Naive thymus-derived CD4-positive, alpha-beta T cell (primary cell): ENCODE data around the gene DAPK1. TPM values are rescaled to one million over a fixed set of nuclear protein-coding genes. Genes with fewer than 3 reads are reported as not detected.

ENCODE experiments used
- ATAC-seq: fragments of 150-1000 bp; cut with Tn5 transposase; 2 replicates; pipeline ENCODE4 v1.10.0; 2021; ENCODE audit warnings: mild to moderate bottlenecking, moderate library complexity
- CTCF ChIA-PET: fragments of 350-600 bp; sonication (Branson Sonifier 250); formaldehyde crosslinking; loops from one replicate; lab custom pipeline; 2021; ENCODE audit warnings: antibody characterized with exemption; lab: Charles Lee
- POLR2A ChIA-PET: fragments of 350-600 bp; sonication (Branson Sonifier 250); formaldehyde crosslinking; loops from one replicate; lab custom pipeline; 2021; ENCODE audit warnings: antibody characterized with exemption, inconsistent platforms; lab: Charles Lee
- DNase-seq, 9 donors: peaks; one replicate each; pipeline versions ENCODE4 v3.0.0 to v3.0.0-alpha.2; 2020 to 2022; ENCODE audit warnings: mixed read lengths in 1 of 9
- H3K27ac ChIP-seq: one replicate; pipeline ENCODE4 v1.7.0; 2013; ENCODE audit warnings: mild to moderate bottlenecking, low read depth, low read length, moderate library complexity
- H3K27me3 ChIP-seq, 2 donors: one replicate each; pipeline ENCODE4 v1.7.0; 2013; ENCODE audit warnings: low read length in 2 of 2, mild to moderate bottlenecking in 2 of 2, moderate library complexity in 2 of 2; ENCODE audit not compliant: control insufficient read depth in 2 of 2, insufficient read depth in 2 of 2
- H3K36me3 ChIP-seq, 3 experiments: 1 replicate in 2 of 3; 2 replicates in 1 of 3; pipeline ENCODE4 v1.7.0; 2013; ENCODE audit warnings: low read length in 3 of 3, mild to moderate bottlenecking in 3 of 3, moderate library complexity in 1 of 3; ENCODE audit not compliant: insufficient read depth in 3 of 3, control insufficient read depth in 2 of 3
- H3K4me1 ChIP-seq, 2 donors: one replicate each; pipeline ENCODE4 v1.7.0; 2013; ENCODE audit warnings: low read length in 2 of 2, mild to moderate bottlenecking in 2 of 2, moderate library complexity in 1 of 2; ENCODE audit not compliant: control insufficient read depth in 2 of 2, insufficient read depth in 2 of 2
- H3K4me3 ChIP-seq: 2 replicates; pipeline ENCODE4 v1.7.0; 2013; ENCODE audit warnings: mild to moderate bottlenecking, low read length
- H3K9me3 ChIP-seq, 3 experiments: 1 replicate in 2 of 3; 2 replicates in 1 of 3; pipeline ENCODE4 v1.7.0; 2013; ENCODE audit warnings: low read length in 3 of 3; ENCODE audit not compliant: control insufficient read depth in 2 of 3
- H3K27ac Mint-ChIP-seq, 9 donors: one replicate each; pipeline ENCODE4 v1.8.0; 2020 to 2022; ENCODE audit warnings: mixed read lengths in 9 of 9, mild to moderate bottlenecking in 8 of 9, moderate library complexity in 5 of 9, inconsistent platforms in 2 of 9
- H3K27me3 Mint-ChIP-seq, 5 donors: one replicate each; pipeline ENCODE4 v1.8.0; 2021 to 2022; ENCODE audit warnings: mixed read lengths in 5 of 5, mild to moderate bottlenecking in 1 of 5
- H3K36me3 Mint-ChIP-seq, 5 donors: one replicate each; pipeline ENCODE4 v1.8.0; 2020 to 2022; ENCODE audit warnings: mixed read lengths in 5 of 5, mild to moderate bottlenecking in 3 of 5, inconsistent platforms in 1 of 5
- H3K4me1 Mint-ChIP-seq, 7 donors: one replicate each; pipeline ENCODE4 v1.8.0; 2020 to 2022; ENCODE audit warnings: mixed read lengths in 7 of 7, mild to moderate bottlenecking in 3 of 7, inconsistent platforms in 1 of 7
- H3K4me3 Mint-ChIP-seq, 10 donors: one replicate each; pipeline ENCODE4 v1.8.0; 2020 to 2022; ENCODE audit warnings: mild to moderate bottlenecking in 10 of 10, mixed read lengths in 10 of 10, moderate library complexity in 6 of 10, inconsistent platforms in 2 of 10
- H3K9me3 Mint-ChIP-seq, 11 donors: one replicate each; pipeline ENCODE4 v1.8.0; 2020 to 2022; ENCODE audit warnings: mixed read lengths in 11 of 11, mild to moderate bottlenecking in 4 of 11, inconsistent platforms in 1 of 11, moderate library complexity in 1 of 11
- intact Hi-C, 2 donors: fragments of 100-400 bp; cut with micrococcal nuclease; formaldehyde crosslinking; loops; one replicate each; pipeline ENCODE4 v1.15.1; 2023
- polyA plus RNA-seq, 2 donors: library from polyadenylated mRNA; unstranded; fragments of 300-500 nt; fragmentation: Illumina TruSeq; gene quantifications; one replicate each; pipeline ENCODE4 v1.2.3, GENCODE V29; 2021
- total RNA-seq, 6 experiments: library from RNA in 5 of 6; stranded (reverse) in 5 of 6; gene quantifications; 1 replicate in 5 of 6; 2 replicates in 1 of 6; pipeline ENCODE4 v1.2.3 and lab custom pipeline; 2021 to 2026

Gene DAPK1
- total and polyA plus RNA-seq, 7 experiments from 2014 or later: 0.20 to 44.8 (median 1.9) TPM

DNA sequence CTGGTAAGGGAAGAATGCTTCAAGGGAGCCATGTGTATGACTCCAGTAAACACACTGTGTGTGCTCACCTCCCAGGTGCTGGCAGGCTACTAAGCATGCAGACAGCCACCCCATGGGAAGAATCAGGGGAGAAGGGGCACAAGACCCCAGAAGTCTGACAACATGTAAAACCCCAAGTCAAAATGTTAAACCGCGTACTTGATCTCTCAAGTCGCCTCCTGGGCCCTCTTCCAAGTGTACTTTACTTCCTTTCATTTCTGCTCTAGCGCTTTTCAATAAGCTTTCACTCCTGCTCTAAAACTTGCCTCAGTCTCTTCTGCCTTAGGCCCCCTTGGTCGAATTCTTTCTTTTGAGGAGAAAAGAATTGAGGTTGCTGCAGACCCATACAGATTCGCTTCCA is 31.3 kb downstream of the DAPK1 start:
- Mint-ChIP-seq H3K27ac (no peak overlapping the region), H3K4me3 (no peak overlapping the region), H3K36me3 (no peaks in the 10 kb centered on the region), H3K27me3 (peaks cover 0 to 5% (median 0%) of the 10 kb centered on the region in 5 donors), H3K9me3 (peaks cover 0 to 1% (median 0%) of the 10 kb centered on the region in 11 donors), H3K4me1 (peaks cover 0 to 2% (median 0%) of the 10 kb centered on the region in 7 donors)
- DNase-seq (no peak), ATAC-seq (no peak)
- ChIA-PET POLR2A (no interaction called here), CTCF (no interaction called here)
- Histone ChIP-seq H3K4me3 (no peak overlapping the region), H3K36me3 (no peaks in the 10 kb centered on the region), H3K27me3 (no peaks in the 10 kb centered on the region), H3K27ac (no peak overlapping the region), H3K9me3 (no peaks in the 10 kb centered on the region), H3K4me1 (no peaks in the 10 kb centered on the region)
- intact Hi-C loops: no loop called here

DNA sequence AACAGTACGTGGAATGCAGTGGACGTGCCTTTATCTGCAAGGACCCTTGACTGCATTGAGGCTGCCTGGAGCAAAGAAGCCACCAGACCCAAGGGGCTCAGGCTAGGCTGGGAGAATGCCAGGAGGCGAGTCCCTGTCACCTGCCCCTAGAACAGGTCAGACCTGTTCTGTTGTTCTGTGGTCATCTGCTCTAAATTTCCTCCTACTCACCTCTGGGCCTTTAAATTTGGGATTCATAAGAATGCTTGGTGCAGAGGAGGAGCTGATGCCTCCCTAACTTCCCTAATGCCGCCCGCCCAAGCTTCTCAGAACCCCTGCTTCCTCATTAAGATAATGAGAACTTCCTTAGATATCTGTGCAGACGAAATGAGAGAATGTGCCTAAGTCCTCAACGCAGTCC is 32.0 kb downstream of the DAPK1 start:
- DNase-seq (no peak), ATAC-seq (peak; percentile 65)
- Histone ChIP-seq H3K4me1 (no peaks in the 10 kb centered on the region), H3K9me3 (no peaks in the 10 kb centered on the region), H3K27ac (no peak overlapping the region), H3K27me3 (no peaks in the 10 kb centered on the region), H3K36me3 (no peaks in the 10 kb centered on the region), H3K4me3 (no peak overlapping the region)
- Mint-ChIP-seq H3K9me3 (peaks cover 0 to 1% (median 0%) of the 10 kb centered on the region in 11 donors), H3K4me3 (no peak overlapping the region), H3K4me1 (peaks cover 0 to 2% (median 0%) of the 10 kb centered on the region in 7 donors), H3K27me3 (peaks cover 0 to 5% (median 0%) of the 10 kb centered on the region in 5 donors), H3K36me3 (no peaks in the 10 kb centered on the region), H3K27ac (no peak overlapping the region)
- intact Hi-C loops: no loop called here
- ChIA-PET CTCF (no interaction called here), POLR2A (no interaction called here)

DNA sequence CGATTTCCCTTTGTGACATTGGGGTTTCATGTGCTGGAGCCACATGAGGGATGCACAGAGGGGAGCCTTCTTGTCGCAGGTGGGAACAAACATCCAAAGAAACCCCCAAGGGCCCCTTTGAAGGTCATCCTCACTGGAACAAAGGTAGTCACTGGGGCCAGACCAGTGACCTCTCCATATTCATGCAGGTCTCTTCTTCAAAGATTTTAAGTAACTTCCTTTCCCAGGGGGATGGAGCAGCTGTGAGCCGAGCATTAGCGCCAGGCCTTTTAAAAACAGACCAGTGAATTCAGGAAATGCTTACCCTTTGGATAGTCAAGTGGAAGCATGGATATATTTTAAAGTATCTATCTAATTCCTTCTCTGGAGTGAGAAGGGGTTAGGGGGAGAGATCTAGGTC is 33.0 kb downstream of the DAPK1 start:
- Histone ChIP-seq H3K27me3 (no peaks in the 10 kb centered on the region), H3K9me3 (no peaks in the 10 kb centered on the region), H3K36me3 (no peaks in the 10 kb centered on the region), H3K4me1 (no peaks in the 10 kb centered on the region), H3K27ac (no peak overlapping the region), H3K4me3 (no peak overlapping the region)
- peaks cover 0 to 3% (median 0%) of the 10 kb centered on the region in 5 donors for H3K27me3 Mint-ChIP-seq
- H3K9me3 Mint-ChIP-seq: no peaks in the 10 kb centered on the region
- H3K36me3 Mint-ChIP-seq: no peaks in the 10 kb centered on the region
- H3K4me3 Mint-ChIP-seq: no peak overlapping the region
- DNase-seq (no peak), ATAC-seq (no peak)
- H3K4me1 Mint-ChIP-seq: peaks cover 0 to 2% (median under 1%) of the 10 kb centered on the region in 7 donors
- H3K27ac Mint-ChIP-seq: no peak overlapping the region
- ChIA-PET POLR2A (no interaction called here), CTCF (no interaction called here)
- intact Hi-C loops: no loop called here

GRCh38 chr9:87531370-87532295 is 34.0 kb downstream of the DAPK1 start:
- intact Hi-C loops: no loop called here
- no peak overlapping the region for H3K27ac ChIP-seq
- Mint-ChIP-seq H3K27me3 (peaks cover 0 to 2% (median 0%) of the 10 kb centered on the region in 5 donors), H3K4me3 (no peak overlapping the region), H3K27ac (no peak overlapping the region), H3K9me3 (no peaks in the 10 kb centered on the region), H3K4me1 (peaks cover 5 to 7% (median 6%) of the 10 kb centered on the region in 7 donors), H3K36me3 (no peaks in the 10 kb centered on the region)
- no peak for DNase-seq
- H3K27me3 ChIP-seq: no peaks in the 10 kb centered on the region
- ATAC-seq: no peak
- no peaks in the 10 kb centered on the region for H3K36me3 ChIP-seq
- no peak overlapping the region for H3K4me3 ChIP-seq
- ChIA-PET CTCF (no interaction called here), POLR2A (no interaction called here)
- H3K9me3 ChIP-seq: no peaks in the 10 kb centered on the region
- no peaks in the 10 kb centered on the region for H3K4me1 ChIP-seq

DNA sequence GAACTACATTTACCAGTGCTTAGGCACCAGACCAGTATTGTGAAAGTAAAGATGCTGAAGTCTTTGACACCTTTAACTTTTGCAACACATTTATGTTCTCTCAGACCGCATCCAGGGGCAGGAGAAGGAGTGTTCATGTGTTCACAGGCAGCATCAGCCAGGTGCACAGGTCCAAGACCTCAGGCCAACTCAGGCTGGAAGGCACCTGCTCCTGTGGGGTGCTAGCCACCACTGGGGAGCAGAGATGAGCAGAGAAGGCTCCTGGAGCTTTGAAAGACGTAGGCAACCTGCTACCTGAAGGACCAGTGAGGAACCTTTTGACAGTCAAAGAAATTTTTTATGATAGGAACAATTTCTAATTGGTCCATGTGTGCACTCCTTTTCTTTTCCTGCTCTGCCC is 35.6 kb downstream of the DAPK1 start:
- no peaks in the 10 kb centered on the region for H3K4me1 ChIP-seq
- DNase-seq (no peak), ATAC-seq (no peak)
- intact Hi-C loops: no loop called here
- H3K4me3 ChIP-seq: no peak overlapping the region
- ChIA-PET CTCF (no interaction called here), POLR2A (no interaction called here)
- H3K27ac Mint-ChIP-seq: no peak overlapping the region
- no peaks in the 10 kb centered on the region for H3K36me3 Mint-ChIP-seq
- no peaks in the 10 kb centered on the region for H3K9me3 Mint-ChIP-seq
- H3K9me3 ChIP-seq: no peaks in the 10 kb centered on the region
- H3K27me3 ChIP-seq: no peaks in the 10 kb centered on the region
- no peak overlapping the region for H3K27ac ChIP-seq
- no peaks in the 10 kb centered on the region for H3K36me3 ChIP-seq
- H3K27me3 Mint-ChIP-seq: no peaks in the 10 kb centered on the region
- H3K4me1 Mint-ChIP-seq: peaks cover 5 to 9% (median 7%) of the 10 kb centered on the region in 7 donors
- no peak overlapping the region for H3K4me3 Mint-ChIP-seq

DNA sequence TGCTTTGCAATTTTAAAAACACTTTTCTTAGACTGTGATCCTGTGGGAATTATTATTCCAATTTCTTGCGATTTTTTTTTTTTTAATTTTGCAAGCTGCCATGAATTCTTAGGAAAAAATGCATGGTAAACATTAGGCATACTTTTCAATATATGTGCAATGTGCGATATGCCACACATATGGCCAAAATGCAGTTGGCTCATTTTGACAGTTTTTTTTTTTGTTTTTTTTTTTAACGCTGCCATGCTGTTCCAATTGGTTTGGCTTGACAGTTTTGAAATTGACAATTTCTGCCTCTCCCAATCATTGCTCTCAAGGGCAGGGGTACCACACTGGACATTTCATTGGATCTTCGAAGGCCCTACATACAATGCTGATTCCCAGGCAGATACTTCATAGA is 36.4 kb downstream of the DAPK1 start:
- Histone ChIP-seq H3K9me3 (no peaks in the 10 kb centered on the region), H3K36me3 (no peaks in the 10 kb centered on the region), H3K27me3 (no peaks in the 10 kb centered on the region), H3K4me1 (no peaks in the 10 kb centered on the region), H3K27ac (no peak overlapping the region), H3K4me3 (no peak overlapping the region)
- H3K27me3 Mint-ChIP-seq: no peaks in the 10 kb centered on the region
- H3K36me3 Mint-ChIP-seq: no peaks in the 10 kb centered on the region
- H3K4me3 Mint-ChIP-seq: no peak overlapping the region
- no peak overlapping the region for H3K27ac Mint-ChIP-seq
- no peaks in the 10 kb centered on the region for H3K9me3 Mint-ChIP-seq
- ATAC-seq: no peak
- H3K4me1 Mint-ChIP-seq: peaks cover 5 to 9% (median 7%) of the 10 kb centered on the region in 7 donors
- ChIA-PET CTCF (no interaction called here), POLR2A (no interaction called here)
- DNase-seq: no peak
- intact Hi-C loops: no loop called here

DNA sequence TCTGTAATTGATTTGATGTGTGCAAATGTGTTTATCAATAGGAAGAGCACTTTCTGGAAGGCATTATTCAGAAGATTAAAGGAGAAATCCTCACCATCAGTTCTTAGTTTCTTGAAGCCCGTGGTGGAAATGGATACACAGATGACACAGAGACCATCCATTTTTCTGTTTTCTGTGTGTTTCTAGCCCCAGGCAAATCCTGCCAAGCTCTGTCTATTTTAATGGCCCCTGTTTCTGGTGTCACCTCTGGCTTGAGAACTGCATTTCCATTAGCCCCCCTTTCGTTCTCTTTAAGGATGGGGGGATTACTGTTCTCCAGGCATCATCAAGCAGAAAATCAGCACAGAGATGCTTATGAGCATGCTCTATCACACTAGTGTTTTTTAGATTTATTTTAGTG is 37.3 kb downstream of the DAPK1 start:
- Mint-ChIP-seq H3K4me3 (no peak overlapping the region), H3K27ac (no peak overlapping the region), H3K4me1 (peaks cover 5 to 8% (median 7%) of the 10 kb centered on the region in 7 donors), H3K27me3 (no peaks in the 10 kb centered on the region), H3K36me3 (no peaks in the 10 kb centered on the region), H3K9me3 (no peaks in the 10 kb centered on the region)
- ChIA-PET POLR2A (no interaction called here), CTCF (no interaction called here)
- Histone ChIP-seq H3K4me3 (no peak overlapping the region), H3K4me1 (no peaks in the 10 kb centered on the region), H3K27me3 (no peaks in the 10 kb centered on the region), H3K9me3 (no peaks in the 10 kb centered on the region), H3K36me3 (no peaks in the 10 kb centered on the region), H3K27ac (no peak overlapping the region)
- DNase-seq: no peak
- no peak for ATAC-seq
- intact Hi-C loops: no loop called here
